ENCODE data around the gene ZAR1L.

ZAR1L gene

DNA sequence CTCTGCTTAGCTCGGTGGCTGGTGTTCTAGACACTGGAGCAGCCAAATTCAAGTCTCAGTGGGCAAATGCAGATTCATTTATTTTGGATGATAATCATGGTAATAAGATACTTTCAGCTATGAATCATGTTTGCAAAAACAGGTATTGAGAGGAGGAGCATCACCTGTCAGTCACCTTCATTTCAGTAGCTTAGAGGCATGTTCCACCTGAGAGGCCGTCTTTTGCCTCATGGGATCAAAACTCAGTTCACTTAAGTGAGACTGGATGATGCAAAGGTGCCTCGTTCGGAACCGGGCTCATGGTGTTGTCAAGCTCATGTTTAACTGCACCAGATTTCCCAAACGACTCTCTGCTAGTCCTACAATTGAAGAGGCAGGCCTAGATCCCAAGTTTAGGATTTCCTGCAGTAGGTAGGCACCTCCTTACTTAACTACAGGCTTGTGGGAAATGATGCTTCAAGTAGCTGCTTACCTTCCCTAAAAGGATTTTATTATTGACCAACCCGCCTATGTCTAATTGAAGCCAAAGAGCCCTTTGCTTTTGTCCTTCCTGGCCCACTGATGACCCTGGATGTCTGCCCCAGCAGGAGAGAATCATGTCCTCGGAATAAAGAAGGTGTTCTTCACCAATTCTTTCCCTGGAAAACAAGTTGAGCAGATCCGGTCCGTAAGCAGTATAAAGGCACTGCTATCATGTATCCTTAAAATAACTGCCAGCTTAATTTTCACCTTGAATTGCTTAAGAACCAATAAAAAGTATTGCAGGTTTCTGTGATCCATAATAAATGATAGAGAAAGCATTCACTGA, 60.0 kb downstream of the ZAR1L start:
- no peak for DNase-seq (ENCODE audit: low spot score)

DNA sequence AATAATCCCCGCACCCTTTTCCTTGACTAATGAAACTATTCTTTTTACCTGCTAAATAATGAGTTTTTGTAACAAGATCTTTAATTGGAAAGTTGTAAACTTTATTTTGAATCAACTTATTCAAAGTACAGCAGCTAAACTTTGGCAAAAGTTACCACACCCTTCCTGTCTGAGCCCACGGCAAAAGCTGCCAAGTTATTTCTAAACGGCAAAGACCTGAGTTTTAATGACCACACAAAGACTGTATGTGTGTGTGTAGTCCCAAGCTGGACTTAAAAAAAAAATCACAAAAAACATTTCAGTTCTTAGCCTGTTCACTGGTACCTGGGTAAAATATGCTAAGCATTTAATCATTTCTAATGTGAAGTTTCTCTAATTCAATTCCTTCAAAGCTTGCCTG, 60.7 kb downstream of the ZAR1L start:
- DNase-seq (ENCODE audit: low spot score), result no peak

DNA sequence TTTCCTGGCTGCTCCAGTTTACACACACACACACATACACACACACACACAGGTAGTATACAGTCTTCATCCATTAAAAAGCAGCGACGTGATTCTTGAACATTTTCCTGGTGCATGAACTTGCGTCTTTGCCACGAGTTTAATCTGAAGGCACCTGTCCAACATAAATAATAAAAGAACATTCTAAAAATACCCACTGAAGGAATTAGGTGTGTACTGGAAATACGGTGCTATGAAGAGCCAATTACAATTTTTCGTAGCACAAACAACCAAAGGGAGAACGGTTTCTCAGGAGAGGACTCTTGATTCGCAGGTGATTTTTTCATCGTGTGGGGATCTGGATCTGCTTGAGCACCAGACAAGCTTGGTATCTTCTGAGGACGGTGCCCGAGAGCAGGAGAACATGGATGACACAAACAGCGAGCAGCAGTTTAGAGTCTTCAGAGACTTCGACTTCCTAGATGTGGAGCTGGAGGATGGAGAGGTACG, 61.2 kb downstream of the ZAR1L start:
- no peak for DNase-seq (ENCODE audit: low spot score)

All from hepatic stellate cell (primary cell).